Stimulated activated CD8-positive, alpha-beta memory T cell treated with anti-CD3 and anti-CD28 coated beads, Interleukin-4, amount 100 ng/mL, for 4 hours (primary cell): Measurements from ENCODE around the gene PGLYRP4.
"Not testable (repeated sequence)": the region's sequence is repeated elsewhere in the genome, so short reads cannot be mapped to it uniquely, and the experiment has no call there.

ENCODE experiments used
- DNase-seq, 2 donors: peaks; one replicate each; pipeline ENCODE4 v3.0.0-alpha.2; 2020; ENCODE audit warnings: low read depth in 2 of 2, low spot score in 1 of 2

Gene PGLYRP4

DNA sequence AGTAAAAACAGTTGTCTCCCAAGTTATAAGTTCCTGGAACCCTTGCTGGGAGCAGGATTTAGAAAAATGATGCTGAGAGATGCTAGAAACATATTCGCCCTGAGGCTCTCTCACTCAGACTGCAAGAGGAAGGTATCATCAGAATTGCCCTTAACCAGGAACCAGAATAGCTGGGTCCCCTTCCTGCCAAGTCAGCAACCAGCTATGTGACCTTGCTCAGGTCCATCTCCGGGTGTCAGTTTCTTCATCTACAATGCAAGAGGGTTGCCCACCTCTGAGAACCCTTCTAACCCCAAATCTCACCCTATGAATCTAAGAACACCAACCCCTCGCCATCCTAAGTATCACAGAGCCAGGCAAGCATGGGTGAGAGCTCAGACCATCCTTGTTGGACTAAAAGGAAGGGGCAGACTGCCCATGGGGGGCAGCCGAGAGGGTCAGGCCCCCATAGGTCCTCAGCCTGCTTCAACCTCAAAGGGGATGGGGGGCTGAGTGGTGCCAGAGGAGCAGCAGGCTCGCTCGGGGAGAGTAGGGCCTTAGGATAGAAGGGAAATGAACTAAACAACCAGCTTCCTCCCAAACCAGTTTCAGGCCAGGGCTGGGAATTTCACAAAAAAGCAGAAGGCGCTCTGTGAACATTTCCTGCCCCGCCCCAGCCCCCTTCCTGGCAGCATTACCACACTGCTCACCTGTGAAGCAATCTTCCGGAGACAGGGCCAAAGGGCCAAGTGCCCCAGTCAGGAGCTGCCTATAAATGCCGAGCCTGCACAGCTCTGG is 8.6 kb upstream of the PGLYRP4 start:
- no peak for DNase-seq

DNA sequence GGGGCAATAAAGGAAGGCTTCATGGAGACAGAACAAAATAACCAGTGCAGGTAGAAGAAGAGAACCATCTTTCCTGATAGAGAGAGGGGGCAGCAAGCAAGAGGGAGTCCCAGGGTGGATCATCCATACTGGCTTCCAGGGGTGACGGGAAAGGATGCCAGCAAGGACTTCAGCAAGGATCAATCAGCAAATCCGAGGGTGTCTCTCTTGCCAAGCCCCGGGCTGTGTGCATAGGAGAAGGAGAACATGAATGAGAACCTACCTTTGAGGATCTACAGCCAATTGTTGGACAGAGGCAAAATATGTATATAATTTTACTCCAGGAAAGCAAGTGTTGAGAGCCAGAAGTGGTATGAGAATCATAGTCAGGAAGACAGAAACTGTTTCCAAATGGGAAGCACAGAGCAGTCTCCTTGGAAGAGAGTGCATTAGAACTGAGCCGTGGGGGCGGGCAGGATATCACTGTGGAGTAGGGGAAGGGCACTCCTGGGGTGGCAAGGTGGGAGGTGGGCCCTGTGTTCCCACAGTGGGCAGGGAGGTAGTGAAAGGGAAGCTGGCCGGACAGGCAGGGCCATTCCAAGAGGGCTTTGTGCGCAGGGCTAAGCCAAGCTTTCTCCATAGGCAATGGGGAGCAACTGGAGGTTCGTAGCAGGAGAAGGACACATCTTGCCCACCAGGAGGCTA is 7.9 kb upstream of the PGLYRP4 start:
- no peak for DNase-seq

DNA sequence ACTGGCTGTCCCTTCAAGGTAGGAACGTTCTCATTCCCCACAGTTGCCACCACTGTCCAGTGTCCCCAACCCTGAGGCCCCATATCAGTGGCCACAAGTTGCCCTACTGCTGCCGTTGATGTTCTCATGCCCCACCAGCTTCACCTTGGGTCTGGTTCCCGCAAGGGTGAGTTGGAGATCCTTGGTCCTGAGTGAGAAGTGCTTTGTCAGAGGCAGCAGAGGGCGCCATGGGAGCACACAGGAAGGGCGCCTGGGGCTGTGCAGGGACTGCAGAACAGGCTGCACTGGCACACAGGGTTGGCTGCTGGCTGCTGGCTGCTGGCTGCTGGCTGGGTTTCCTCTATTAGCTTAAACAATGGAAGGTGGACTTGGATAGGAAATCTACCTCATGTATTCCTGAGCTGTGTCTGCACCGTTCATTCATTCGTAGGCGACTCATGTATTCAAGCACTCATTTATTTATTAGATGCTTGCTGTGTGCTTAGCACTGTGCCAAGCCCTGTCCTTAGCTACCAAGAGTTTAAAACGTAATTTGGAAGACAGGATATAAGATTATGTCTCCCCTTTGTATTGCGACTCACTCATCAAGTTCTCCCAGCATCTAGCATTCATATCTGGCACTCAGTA is 6.9 kb upstream of the PGLYRP4 start:
- DNase-seq = no peak

DNA sequence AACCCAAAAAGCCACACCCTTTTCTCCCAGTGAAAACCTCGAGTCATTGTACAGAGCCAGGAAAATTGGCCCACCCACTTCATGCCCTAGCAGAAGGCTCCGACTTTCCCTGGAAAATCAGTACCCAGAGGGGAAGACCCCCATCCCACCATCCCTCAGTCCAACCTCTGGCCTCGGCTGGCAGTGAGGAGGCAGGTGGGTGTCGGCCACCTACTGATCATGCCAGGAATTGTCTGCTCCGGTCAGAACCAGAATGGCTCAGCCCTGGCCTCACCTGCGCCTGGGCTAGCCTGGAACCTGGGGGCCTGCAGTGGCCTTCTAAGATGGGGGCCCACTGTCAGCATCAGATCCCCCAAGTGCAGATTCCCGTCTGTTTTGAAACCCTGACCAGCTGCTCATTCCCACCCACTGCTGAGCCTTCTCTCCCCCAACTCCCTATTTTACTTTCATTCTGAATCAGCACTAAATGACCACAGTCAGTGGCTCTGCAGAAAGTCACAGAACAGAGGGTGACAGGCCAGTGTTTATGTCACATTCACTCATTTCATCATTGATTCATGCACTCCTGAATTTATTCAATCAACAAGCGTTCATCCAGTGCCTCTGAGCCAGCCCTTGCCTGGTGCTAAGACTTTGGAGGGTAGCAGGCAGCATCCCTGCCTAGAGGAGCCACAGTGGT is 6.0 kb upstream of the PGLYRP4 start:
- DNase-seq = no peak

DNA sequence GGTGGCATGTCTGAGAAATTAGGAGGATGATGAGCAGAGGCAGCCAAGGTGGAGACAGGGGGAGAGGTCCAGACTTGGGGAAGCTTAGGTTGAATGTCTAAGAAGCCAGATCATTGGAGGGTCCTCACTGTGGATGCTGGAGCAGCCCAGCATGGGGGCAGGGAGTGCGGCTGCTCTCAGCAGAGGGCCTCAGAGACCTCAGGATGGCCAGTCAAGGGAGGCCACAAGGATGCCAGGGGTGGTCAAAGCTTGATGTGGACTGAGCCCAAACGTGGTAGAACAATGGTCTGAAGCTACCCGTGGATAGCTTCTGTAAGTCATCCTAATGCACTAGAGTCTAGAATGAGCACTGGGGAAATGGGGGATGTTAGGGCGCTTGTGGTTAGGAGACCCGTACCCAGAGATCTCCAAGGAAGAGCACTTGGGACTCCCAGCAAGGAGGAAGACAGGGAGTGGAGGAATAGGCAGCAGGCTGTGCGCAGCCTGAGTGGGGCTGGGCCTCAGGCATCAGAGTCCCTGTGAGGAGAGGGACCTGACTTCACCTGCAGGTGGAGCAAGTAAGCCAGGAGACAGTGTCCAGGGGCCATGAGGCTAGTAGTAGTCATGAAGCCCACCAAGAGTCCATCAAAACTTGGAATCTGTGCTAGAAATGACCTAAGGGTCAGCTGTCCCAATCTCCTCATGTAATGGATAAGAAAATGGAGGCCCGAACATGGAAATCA is 4.7 kb upstream of the PGLYRP4 start:
- DNase-seq = no peak

DNA sequence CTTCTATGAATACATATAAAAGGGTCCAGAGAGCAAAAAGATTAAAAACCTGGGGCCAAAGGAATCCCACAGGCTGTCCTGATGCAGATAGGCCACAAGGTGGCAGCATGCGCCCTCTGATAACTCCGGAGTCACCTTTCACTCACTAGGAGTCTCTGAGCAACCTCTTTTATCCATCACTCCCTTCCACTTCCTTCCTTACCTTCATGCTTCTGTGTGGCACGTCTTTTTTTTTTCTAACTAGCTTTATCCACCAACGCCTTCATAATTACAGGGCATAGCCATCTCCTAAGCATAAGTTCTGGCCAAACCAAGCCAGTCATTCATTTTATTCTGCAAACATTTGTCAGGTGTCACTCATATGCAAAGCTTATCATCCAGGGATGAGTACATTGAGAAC is 3.9 kb upstream of the PGLYRP4 start:
- DNase-seq = peak; percentile 21 to 22

DNA sequence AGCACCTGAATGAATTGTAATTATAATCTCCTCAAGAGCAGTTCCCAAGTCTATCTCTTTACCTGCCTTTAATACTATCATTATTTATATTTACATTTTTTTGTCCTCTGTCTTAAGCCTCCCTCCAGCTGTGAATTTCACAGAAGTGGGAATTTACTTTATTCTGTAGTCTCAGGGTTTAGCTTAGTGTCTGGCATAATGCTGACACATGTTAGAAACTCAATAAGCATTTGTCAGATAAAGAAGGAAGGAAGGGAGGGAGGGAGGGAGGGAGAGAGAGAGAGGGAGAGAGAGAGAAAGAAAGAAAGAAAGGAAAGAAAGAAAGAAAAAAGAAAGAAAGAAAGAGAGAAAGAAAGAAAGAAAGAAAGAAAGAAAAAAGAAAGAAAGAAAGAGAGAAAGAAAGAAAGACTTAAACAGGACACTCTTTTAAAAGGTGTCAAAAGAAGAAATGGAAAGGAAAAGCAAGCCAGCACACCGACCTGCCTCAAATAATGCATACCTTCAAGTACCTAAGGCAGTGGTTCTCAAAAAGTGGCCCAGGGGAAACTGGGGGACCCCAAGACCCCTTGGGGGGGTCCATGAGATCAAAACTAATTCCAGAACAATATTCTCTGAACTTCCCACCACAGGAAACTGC is 1.8 kb upstream of the PGLYRP4 start:
- DNase-seq = no peak

DNA sequence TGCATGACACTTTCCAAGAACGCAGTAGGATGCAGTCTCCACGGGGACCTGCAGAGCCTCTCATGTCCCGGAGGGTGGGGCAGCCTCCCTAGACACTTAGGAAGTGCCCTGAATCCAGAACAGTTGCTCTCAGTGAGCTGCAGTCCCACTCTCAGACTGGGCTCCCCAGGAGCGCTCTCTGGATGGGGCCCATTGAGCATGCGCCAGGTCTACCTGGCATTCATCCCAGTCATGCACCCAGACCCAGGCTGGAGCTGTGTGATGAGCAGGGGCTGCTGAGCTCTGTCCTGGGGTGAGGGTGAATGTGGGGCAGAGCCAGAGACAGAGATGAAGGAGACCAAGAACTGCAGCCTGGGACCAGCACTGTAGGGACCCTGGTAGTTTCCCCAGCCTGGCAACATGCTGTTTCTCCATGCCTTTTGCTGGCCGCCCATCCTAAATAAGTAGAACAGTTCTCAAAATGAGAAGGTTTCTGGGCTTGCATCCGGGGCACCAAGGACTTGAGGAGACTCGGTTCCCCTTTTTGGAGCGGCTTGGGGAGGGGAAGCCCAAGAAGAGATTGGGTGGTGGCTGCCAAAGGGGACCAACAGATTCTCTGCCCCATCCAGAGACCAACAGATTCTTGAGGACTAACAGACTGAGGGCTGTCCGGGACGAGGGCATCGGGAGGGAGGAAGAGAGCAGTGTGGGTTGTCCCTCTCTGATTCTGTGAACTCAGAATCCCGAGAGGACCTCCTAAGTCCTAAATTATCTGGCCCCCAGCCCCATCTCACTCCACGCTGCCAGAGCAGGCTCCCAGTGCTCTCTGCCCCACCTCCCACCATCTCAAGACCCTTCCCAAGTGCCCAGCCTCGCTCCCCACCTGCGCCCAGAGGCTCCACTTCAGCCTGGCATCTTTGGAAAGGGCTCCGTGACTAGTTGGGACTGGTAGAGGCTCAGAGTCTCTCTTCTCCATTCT is 1.0 kb upstream of the PGLYRP4 start:
- DNase-seq = no peak

DNA sequence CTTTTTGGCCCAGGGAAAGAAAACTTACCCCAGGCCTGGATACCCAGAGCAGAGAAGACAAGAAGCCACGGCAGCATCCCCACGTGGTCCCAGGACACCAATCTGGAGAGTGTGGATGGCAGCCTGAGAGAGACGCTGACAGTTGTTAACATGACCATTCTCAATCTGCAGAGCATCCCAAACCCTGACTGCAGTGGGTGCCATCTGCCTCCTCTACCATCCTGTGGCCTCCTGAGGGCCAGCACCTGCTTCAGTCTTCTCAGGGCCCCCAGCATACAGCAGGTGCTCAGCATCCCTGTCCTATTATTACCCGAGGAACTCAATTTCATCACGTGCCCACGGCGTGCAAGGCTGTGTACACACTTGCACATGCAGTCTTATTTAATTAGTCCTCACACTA is 785 bp downstream of the PGLYRP4 start:
- no peak for DNase-seq

DNA sequence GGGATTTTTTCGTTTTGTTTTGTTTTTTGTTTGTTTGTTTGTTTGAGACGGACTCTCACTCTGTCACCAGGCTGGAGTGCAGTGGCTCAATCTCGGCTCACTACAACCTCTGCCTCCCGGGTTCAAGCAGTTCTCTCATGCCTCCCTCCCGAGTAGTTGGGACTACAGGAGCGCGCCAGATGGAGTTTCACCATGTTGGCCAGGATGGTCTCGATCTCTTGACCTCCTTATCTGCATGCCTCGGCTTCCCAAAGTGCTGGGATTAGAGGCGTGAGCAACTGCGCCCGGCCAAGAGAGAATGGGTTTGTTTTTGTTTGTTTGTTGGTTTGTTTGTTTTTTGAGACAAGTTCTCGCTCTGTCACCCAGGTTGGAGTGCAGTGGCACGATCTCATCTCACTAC is 1.6 kb downstream of the PGLYRP4 start:
- not testable (repeated sequence) for DNase-seq

DNA sequence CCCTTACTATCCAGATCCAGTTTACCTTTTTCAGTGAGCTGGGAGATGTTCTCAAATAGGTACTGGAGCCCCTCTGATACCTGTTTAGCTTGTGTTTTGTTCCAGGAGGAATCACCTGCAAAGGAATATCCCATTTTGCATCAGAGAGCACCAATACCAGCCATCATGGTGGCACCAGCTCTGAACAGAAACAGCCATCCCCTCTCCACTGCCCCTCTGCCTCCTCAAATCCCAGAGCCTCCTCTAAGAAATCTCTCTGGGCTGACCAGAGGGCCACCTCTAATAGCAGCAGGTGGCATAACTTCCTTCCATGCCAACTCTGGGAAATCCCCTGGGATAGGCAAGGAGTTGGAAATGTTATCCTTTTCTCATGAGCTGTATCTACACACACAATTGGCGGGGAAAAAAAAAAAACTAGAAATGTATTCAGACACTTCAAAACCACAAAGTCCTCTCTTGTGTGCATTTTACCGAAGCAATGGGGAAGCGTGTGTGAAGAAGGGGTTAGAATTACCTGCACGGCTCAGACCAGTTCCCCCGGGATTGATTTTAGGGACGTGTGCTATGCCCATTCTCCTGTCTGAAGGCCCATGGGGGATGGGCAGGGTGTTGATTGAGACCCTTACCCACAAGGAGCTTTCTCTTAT is 2.4 kb downstream of the PGLYRP4 start:
- DNase-seq = no peak

DNA sequence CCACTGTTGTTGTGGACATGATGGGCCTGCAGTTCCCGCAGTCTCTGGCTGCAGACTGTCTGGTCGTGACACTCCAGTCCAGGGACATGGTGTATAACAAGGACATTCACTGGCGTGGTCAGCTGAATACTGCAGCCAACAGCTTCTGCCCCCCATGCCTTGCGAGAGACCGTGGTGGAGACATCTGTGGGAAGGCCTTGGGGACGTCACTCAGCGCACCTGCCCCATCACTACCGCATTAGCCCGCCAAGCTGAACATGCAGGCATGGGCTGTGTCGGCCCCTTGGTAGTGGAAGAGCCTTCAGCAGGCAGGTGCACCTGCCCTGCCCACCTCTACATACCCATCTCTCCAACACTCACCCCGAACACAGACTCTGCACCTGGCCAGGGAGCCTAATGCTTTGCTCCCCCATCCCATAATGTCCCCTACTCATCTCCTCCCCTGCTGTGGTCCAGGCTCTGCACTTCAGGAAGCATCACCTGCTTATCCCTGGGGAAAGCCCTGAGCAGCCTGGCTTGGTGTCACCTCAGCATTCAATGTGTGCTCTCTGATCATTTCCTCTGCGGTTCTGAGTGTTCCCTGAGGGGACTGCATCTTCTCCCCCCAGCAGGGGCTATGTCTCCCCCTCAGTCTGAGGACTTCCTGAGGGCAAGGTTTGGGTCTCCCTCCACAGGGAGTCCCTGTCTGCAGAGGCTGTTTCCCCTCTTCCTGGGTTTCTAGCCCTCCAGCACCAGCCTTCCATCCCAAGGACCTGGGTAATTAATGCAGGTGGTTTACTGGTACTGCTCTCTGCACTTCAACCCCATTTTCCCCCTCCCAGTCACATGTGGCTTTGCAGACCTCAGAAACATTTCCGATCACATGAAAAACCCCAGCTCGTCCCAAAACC is 3.2 kb downstream of the PGLYRP4 start:
- no peak for DNase-seq

DNA sequence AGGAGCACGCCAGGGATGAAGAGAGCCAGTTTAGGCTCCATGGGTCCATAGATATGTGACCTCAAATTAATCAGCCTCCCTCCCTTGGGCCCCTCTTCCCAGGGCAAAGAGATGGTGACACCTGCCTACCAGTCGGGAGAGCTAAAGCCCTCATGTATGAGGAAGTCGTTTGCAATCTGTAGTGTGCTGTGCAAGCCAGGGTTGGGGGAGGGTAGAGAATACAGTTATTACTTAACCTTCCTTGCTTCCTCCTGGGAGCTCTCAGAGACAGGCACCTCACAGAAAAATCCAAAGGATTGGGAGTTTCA is 4.0 kb downstream of the PGLYRP4 start:
- no peak for DNase-seq

DNA sequence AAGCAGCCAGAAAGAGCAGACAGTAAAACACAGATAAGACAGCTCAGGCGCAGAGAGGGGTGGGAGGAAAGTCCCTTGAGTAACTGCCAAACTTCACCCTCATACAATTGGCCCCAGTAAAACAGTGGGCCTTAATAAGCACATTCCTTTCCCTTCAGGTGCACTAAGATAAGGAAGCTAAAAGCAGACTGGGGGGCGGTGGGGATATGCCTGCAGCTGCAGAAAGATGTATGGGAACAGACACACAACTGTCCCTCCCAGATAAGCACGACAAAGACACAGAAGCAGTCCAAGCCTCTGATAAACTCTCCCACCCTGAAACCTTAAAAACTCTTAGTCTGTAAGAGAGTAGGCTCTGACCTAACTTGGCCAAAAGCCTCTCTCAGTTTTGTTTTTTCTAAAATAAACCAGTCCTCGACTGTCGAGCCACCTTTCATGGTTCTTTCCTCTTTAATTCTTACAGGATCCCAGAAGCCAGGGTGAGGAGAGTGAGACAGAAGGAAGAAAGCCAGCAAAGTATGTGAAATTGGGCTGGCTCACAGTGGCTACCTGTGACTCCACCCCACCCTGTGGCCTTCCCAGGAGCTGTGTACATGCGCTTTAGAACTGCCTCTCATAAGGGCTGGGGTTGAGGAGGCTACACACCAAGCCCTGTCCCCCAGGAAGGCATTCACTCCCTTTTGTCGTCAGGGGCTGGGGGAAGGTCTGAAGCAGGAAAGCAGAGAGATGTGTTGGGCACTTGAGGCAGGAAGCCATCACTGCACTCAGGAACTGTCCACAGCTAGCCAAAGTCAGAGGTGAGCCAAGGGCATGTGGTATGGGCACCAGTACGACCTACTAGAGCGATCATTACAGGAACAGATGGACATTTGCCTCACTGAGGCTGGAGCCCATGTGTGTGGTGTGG is 4.6 kb downstream of the PGLYRP4 start:
- DNase-seq = no peak

DNA sequence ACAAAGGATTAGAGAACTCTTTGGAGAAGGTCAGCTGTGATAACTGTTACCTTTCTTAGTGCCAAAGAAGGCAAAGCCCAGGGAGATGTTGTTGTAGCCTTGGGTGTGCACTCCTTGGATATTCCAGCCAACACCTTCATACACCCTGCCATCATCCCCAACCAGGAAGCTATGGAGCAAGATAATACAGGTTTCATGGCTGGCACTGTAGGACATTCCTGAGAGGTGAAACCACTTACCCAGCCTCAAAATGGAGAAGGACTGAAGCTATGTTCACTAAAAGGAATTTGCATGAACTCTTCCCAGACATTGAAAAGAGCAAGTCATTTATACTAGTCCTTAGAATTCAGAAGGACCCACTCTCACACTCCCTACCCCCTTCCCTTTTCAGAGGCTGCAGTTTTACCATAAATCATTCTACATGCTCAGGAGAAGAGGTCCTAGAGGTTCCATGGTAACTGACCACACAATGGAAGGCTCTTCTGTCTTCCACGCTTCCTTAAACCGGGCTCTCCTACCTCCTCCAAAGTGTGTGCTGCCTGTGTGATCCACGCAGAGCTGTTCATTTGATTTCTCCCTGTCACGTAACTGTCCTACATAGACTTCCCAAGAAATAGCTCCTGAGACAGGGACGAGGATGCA is 5.5 kb downstream of the PGLYRP4 start:
- no peak for DNase-seq

DNA sequence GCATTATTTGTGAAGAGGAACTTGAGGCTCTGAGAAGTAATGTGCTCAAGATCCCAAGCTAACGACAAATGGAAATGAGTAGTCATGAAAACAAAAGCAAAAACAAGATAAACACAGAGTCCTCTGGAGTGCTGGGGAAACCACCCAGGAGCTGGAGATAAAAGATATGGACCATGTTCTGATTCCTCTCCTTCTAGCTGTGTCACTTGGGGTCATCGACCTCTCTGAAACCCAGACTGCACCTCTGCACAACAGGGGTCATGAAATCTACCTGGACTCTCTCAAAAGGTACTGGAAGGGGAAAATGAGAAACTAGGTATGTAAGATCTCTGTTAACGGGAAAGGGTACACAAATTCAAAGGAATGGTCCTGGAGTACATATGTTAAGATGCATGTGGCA is 6.5 kb downstream of the PGLYRP4 start:
- DNase-seq = no peak

DNA sequence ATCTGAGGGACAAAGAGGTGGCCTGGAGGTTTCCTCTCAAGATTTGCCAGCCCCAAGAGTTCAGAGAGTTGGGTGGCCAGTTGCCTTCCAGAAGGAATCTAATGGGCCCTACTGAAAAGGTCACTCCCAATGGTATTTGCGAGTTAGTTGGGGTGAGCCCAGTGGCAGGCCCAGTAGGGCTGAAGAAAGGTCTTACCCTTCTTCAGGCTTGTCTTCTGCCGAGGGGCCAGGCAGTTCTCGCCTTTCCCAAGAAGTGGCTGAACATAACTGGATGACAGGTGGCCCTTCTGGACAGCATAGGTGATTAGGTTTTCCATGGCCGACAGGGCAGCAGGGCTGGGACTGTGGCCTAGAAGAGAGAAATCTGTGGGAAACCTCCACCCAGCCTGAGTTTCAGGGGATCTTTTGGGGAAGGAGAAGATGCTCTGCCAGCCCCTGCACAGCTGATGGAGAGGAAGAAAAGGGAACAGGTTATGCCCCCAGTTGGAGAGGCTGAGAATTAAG is 7.2 kb downstream of the PGLYRP4 start:
- no peak for DNase-seq
